ENCODE measurements around the gene DIAPH2.

GRCh38 chrX:97306771-97307470 lies 622.3 kb downstream of the DIAPH2 start:
- TF ChIP-seq CTCF (IDR thresholded peaks at IDR 0.05) = no peak
- TF ChIP-seq ZBTB43 (CRISPR knock-in tag; IDR thresholded peaks at IDR 0.05) = no peak
- no peak for TF ChIP-seq ARID4B (CRISPR knock-in tag; IDR thresholded peaks at IDR 0.05; ENCODE audit: borderline replicate concordance)
- no peak for TF ChIP-seq RELA (CRISPR knock-in tag; IDR thresholded peaks at IDR 0.05; ENCODE audit: borderline replicate concordance)
- TF ChIP-seq ZNF317 (CRISPR knock-in tag; IDR thresholded peaks at IDR 0.05; ENCODE audit: borderline replicate concordance, low read depth) = no peak
- TF ChIP-seq IRF1 (CRISPR knock-in tag; IDR thresholded peaks at IDR 0.05) = no peak
- TF ChIP-seq STAT6 (CRISPR knock-in tag; conservative IDR thresholded peaks at IDR 0.05; ENCODE audit: low read depth) = no peak
- no peak for TF ChIP-seq EMX1 (CRISPR knock-in tag; IDR thresholded peaks at IDR 0.05)
- TF ChIP-seq ZSCAN18 (CRISPR knock-in tag; IDR thresholded peaks at IDR 0.05) = no peak
- TF ChIP-seq E2F4 (CRISPR knock-in tag; IDR thresholded peaks at IDR 0.05; ENCODE audit: borderline replicate concordance, low read depth) = no peak
- TF ChIP-seq ESRRA (CRISPR knock-in tag; IDR thresholded peaks at IDR 0.05; ENCODE audit: borderline replicate concordance) = no peak
- no peak for TF ChIP-seq HMGXB4 (CRISPR knock-in tag; IDR thresholded peaks at IDR 0.05)
- TF ChIP-seq CREM (CRISPR knock-in tag; IDR thresholded peaks at IDR 0.05) = no peak
